Heart right ventricle (tissue), 16 donors: ENCODE measurements around the gene SLC12A1. TPM values are rescaled to one million over a fixed set of nuclear protein-coding genes. Genes with fewer than 3 reads are reported as not detected.

Experiments used
- ATAC-seq, 8 donors: fragments of 200-7000 bp; cut with Tn5 transposase; one replicate each; pipeline ENCODE4 v1.9.1; 2020; ENCODE audit warnings: mild to moderate bottlenecking in 8 of 8, moderate library complexity in 8 of 8, moderate number of reproducible peaks in 1 of 8
- DNase-seq, 2 donors: peaks; one replicate each; pipeline ENCODE4 v3.0.0-alpha.2; 2020
- H3K27ac ChIP-seq, 10 donors: fragments of 200-600 bp; sonication (generic) in 2 of 10; one replicate each; pipeline versions ENCODE4 v1.5.0 to v1.8.0; 2020 to 2022; ENCODE audit warnings: mild to moderate bottlenecking in 3 of 10
- H3K27me3 ChIP-seq, 7 donors: fragments of 200-600 bp; one replicate each; pipeline ENCODE4 v1.8.0; 2021 to 2022; ENCODE audit warnings: mild to moderate bottlenecking in 2 of 7
- H3K36me3 ChIP-seq, 9 donors: fragments of 200-600 bp; sonication (generic) in 1 of 9; one replicate each; pipeline versions ENCODE4 v1.5.0 to v1.8.0; 2020 to 2022; ENCODE audit warnings: mild to moderate bottlenecking in 2 of 9
- H3K4me1 ChIP-seq, 9 donors: fragments of 200-600 bp; sonication (generic) in 1 of 9; one replicate each; pipeline versions ENCODE4 v1.5.0 to v1.8.0; 2020 to 2022; ENCODE audit warnings: mild to moderate bottlenecking in 4 of 9
- H3K4me3 ChIP-seq, 10 donors: fragments of 200-600 bp; sonication (generic) in 2 of 10; one replicate each; pipeline versions ENCODE4 v1.5.0 to v1.8.0; 2020 to 2022; ENCODE audit warnings: mild to moderate bottlenecking in 7 of 10, moderate library complexity in 2 of 10
- H3K9me3 ChIP-seq, 11 donors: fragments of 200-600 bp in 10 of 11; sonication (generic) in 2 of 11; one replicate each; pipeline versions ENCODE4 v1.5.0 to v1.8.0; 2013 to 2022; ENCODE audit warnings: mild to moderate bottlenecking in 2 of 11, control low read depth in 1 of 11, moderate library complexity in 1 of 11
- CTCF ChIP-seq, 9 donors: fragments of 200-600 bp; sonication (generic) in 2 of 9; IDR thresholded peaks; one replicate each; pipeline versions ENCODE4 v1.5.0 to v1.8.0; 2021 to 2022; ENCODE audit warnings: antibody characterized with exemption in 9 of 9, mild to moderate bottlenecking in 5 of 9, moderate library complexity in 1 of 9
- WGBS, 2 donors: extraction: QIAGEN DNeasy Blood & Tissue Kit; methylation state at CpG; one replicate each; pipeline ENCODE4 v1.1.7; 2013; ENCODE audit warnings: inconsistent platforms in 1 of 2; 5-methylcytosine and 5-hydroxymethylcytosine counted together
- intact Hi-C, 10 donors: fragments of 100-400 bp; cut with DNase I; formaldehyde crosslinking; loops; one replicate each; pipeline versions ENCODE4 v1.11.1 to v1.14.2; 2022
- long read RNA-seq, 3 donors: library from polyadenylated mRNA; unstranded; transcript quantifications; one replicate each; pipeline ENCODE4 v2.0.0, GENCODE V29; 2020 to 2021
- polyA plus RNA-seq, 2 donors: library from polyadenylated mRNA; stranded (reverse); fragments of 200-250 nt; gene quantifications; one replicate each; pipeline ENCODE4 v1.2.3, GENCODE V29; 2013
- total RNA-seq, 10 donors: library from RNA; stranded (reverse); fragmentation: NEBNext Ultra II Directional in 3 of 10; extraction: Animal tissue kit (Norgen Biotek cat#: 25700) in 3 of 10; gene quantifications; one replicate each; pipeline versions ENCODE4 v1.2.1 to v1.2.4, GENCODE V29; 2021 to 2023
- donor health status: Arrhythmogenic right ventricular cardiomyopathy.
- donor health status: ischemic (EF 13 %, LVEDD 7.1; RV severe dilation, severe dysfunction).
- donor health status: healthy with polysubstance abuse.
- donor health status: DM: no; HTN: yes; CAD: no.
- donor health status: DM: no; HTN: no; CAD: no.
- donor health status: ischemic (EF 25% LVEDD 6.9; RV normal size, moderate dysfunction).
- donor health status: ischemic (EF 25% LVEDD 5.7; RV mildly dilated, moderate dysfunction).
- donor health status: healthy.
- donor health status: DM: yes; HTN: yes; CAD: no.
- donor health status: Ischemic cardiomyopathy.
- donor health status: ischemic (EF 35%, LVEDD 5.7; RV mildly dilated, moderate dysfunction).
- donor health status: nonischemic (EF 11% LVEDD 7.7; RV severe dilation, severe dysfunction).
- donor health status: DM: yes; HTN: yes; CAD: no.
- donor health status: PGD.
- donor health status: ischemic (EF 29% LVEDD 5.4; RV normal size, mild dysfunction).
- donor health status: nonischemic (EF 23%, LVEDD 6.1; RV moderate dilation, normal function).

Gene SLC12A1
- total RNA-seq (not detected), polyA plus RNA-seq (not detected)
- long read RNA-seq, donor 1 = 0 reads
- long read RNA-seq, donor 2 = 0 reads
- long read RNA-seq, donor 3 = 0 reads

GRCh38 chr15:48205981-48206380 lies at the start of gene SLC12A1:
Gene SLC12A1 (plus strand): TSS chr15:48206302. CDS start chr15:48207720, 1,418 bp downstream.
- no peak for TF ChIP-seq CTCF (IDR thresholded peaks at IDR 0.05)
- Histone ChIP-seq H3K9me3 (no peaks in the 10 kb centered on the region), H3K4me3 (no peak within 1 kb of the TSS), H3K27me3 (no peaks in the 10 kb centered on the region), H3K27ac (no peak within 1 kb of the TSS), H3K36me3 (no peaks in the 10 kb centered on the region), H3K4me1 (no peaks in the 10 kb centered on the region)
- WGBS, 2 donors = 92 to 93% methylated on average over 1 of the region's 1 CpG
- no peak for ATAC-seq
- intact Hi-C loops = no loop called here
- no peak for DNase-seq

DNA sequence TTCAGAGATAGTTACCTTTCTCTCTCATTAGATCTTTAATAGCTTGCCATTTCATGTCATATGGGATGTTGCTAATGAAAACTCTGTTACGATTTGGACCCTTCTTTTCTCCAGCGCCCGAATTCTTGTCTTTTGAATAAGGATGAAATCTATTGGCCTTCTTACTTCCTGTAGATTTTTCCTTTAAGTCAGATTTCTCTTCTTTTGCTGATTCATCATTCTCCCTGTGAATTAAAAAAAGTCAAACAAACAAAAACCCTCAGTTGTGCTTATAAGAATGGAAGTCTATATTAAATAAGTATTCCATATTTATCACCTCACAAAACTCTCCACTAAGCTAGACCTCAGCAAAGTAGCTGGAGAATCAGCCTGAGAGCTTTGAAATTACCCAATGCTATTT lies 37.5 kb upstream of the SLC12A1 start:
- H3K4me1 ChIP-seq = no peaks in the 10 kb centered on the region
- no peak overlapping the region for H3K27ac ChIP-seq
- TF ChIP-seq CTCF (IDR thresholded peaks at IDR 0.05) = no peak
- no peak for ATAC-seq
- DNase-seq = no peak
- H3K4me3 ChIP-seq = no peak overlapping the region
- WGBS, 2 donors = 59 to 61% methylated on average over 3 of the region's 3 CpGs
- intact Hi-C loops = no loop called here
- H3K36me3 ChIP-seq = peaks cover 0 to 8% (median 0%) of the 10 kb centered on the region in 9 donors
- no peaks in the 10 kb centered on the region for H3K27me3 ChIP-seq
- peaks cover 0 to 19% (median 0%) of the 10 kb centered on the region in 11 donors for H3K9me3 ChIP-seq

- intact Hi-C loops = no loop called here
- Histone ChIP-seq H3K9me3 (peaks cover 0 to 26% (median 0%) of the 10 kb centered on the region in 11 donors), H3K27ac (no peak overlapping the region), H3K36me3 (peaks cover 0 to 5% (median 0%) of the 10 kb centered on the region in 9 donors), H3K27me3 (no peaks in the 10 kb centered on the region), H3K4me3 (no peak overlapping the region), H3K4me1 (no peaks in the 10 kb centered on the region)
- 85 to 95% methylated on average over 1 of the region's 1 CpG for WGBS, 2 donors
- no peak for ATAC-seq
- no peak for TF ChIP-seq CTCF (IDR thresholded peaks at IDR 0.05)
- no peak for DNase-seq
Observed at GRCh38 chr15:48170981-48171380, 35.1 kb upstream of the SLC12A1 start.

- no peak for TF ChIP-seq CTCF (IDR thresholded peaks at IDR 0.05)
- ATAC-seq = no peak
- Histone ChIP-seq H3K4me3 (no peak overlapping the region), H3K27me3 (peaks cover 0 to 32% (median 0%) of the 10 kb centered on the region in 7 donors), H3K4me1 (peaks cover 0 to 18% (median 8%) of the 10 kb centered on the region in 9 donors), H3K36me3 (no peaks in the 10 kb centered on the region), H3K9me3 (peaks cover 0 to 26% (median 0%) of the 10 kb centered on the region in 11 donors), H3K27ac (no peak overlapping the region)
- intact Hi-C loops = no loop called here
- 96 to 97% methylated on average over 3 of the region's 3 CpGs for WGBS, 2 donors
- no peak for DNase-seq
Observed at GRCh38 chr15:48175126-48175525, 31.0 kb upstream of the SLC12A1 start.
